ENCODE measurements around the gene FBF1. TPM values are rescaled to one million over a fixed set of nuclear protein-coding genes. Genes with fewer than 3 reads are reported as not detected.
A peak's percentile ranks its signal among the peaks of the same experiment; 100 is the strongest.

Gene FBF1
- total RNA-seq, 2 donors from 2014 or later = 18.9 to 31.3 TPM

DNA sequence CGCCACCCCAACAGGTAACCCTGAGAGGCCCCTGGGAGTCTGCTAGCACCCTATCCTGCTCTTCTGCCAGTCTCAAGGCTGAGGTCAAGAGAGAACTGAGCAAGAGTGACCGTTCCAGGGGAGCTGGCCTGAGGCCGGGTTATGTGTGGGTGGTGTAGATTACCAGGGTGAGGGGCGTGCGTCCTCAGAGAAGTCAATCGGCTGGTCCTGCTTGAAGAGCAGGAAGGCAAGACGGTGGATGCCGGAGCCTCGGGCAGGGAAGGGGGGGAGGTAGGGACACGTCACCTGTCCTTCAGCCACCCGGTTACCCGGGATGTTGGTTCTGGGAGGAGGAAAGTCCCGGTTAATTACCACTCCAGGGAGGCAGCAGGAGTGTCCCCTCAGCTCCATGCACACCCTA is 41.5 kb downstream of the FBF1 start:
- no peak overlapping the region for H3K4me3 ChIP-seq
- peaks cover 9 to 18% of the 10 kb centered on the region in 2 donors for H3K36me3 ChIP-seq
- no peak overlapping the region for H3K27ac ChIP-seq
- TF ChIP-seq POLR2A (IDR thresholded peaks at IDR 0.05) (no peak), POLR2AphosphoS5 (IDR thresholded peaks at IDR 0.05) (no peak)
- TF ChIP-seq, protein P1, sequence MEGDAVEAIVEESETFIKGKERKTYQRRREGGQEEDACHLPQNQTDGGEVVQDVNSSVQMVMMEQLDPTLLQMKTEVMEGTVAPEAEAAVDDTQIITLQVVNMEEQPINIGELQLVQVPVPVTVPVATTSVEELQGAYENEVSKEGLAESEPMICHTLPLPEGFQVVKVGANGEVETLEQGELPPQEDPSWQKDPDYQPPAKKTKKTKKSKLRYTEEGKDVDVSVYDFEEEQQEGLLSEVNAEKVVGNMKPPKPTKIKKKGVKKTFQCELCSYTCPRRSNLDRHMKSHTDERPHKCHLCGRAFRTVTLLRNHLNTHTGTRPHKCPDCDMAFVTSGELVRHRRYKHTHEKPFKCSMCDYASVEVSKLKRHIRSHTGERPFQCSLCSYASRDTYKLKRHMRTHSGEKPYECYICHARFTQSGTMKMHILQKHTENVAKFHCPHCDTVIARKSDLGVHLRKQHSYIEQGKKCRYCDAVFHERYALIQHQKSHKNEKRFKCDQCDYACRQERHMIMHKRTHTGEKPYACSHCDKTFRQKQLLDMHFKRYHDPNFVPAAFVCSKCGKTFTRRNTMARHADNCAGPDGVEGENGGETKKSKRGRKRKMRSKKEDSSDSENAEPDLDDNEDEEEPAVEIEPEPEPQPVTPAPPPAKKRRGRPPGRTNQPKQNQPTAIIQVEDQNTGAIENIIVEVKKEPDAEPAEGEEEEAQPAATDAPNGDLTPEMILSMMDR (IDR thresholded peaks at IDR 0.05) = no peak
- WGBS = 79% methylated on average over 13 of the region's 13 CpGs
- no peak for DNase-seq (ENCODE audit: low spot score)
- H3K27me3 ChIP-seq (replicated peaks; ENCODE audit: insufficient read depth) = no peaks in the 10 kb centered on the region
- H3K9me3 ChIP-seq = no peaks in the 10 kb centered on the region
- intact Hi-C loops (cut with DNase I) = loop anchor here (5.0 kb wide), 1 partner anchor 112 kb away; no protein-coding TSS in a partner anchor
- H3K4me1 ChIP-seq (replicated peaks) = peaks cover 5% of the 10 kb centered on the region

- peaks cover 9 to 18% of the 10 kb centered on the region in 2 donors for H3K36me3 ChIP-seq
- peaks cover 3% of the 10 kb centered on the region for H3K4me1 ChIP-seq (replicated peaks)
Observed at GRCh38 chr17:75898791-75899190, 42.1 kb downstream of the FBF1 start.

GRCh38 chr17:75898065-75898464 is 42.8 kb downstream of the FBF1 start:
- peaks cover 9 to 18% of the 10 kb centered on the region in 2 donors for H3K36me3 ChIP-seq
- WGBS = 80% methylated on average over 8 of the region's 8 CpGs
- no peak for DNase-seq (ENCODE audit: low spot score)
- no peak for TF ChIP-seq POLR2AphosphoS5 (IDR thresholded peaks at IDR 0.05)
- no peak for TF ChIP-seq POLR2A (IDR thresholded peaks at IDR 0.05)
- TF ChIP-seq, protein P1 (IDR thresholded peaks at IDR 0.05) = no peak
- intact Hi-C loops (cut with DNase I) = loop anchor here (5.0 kb wide), 1 partner anchor 111 kb away; no protein-coding TSS in a partner anchor
- H3K4me1 ChIP-seq (replicated peaks) = peaks cover 2% of the 10 kb centered on the region
- H3K9me3 ChIP-seq = no peaks in the 10 kb centered on the region
- no peak overlapping the region for H3K27ac ChIP-seq
- no peak overlapping the region for H3K4me3 ChIP-seq
- no peaks in the 10 kb centered on the region for H3K27me3 ChIP-seq (replicated peaks; ENCODE audit: insufficient read depth)

More at GRCh38 chr17:75898791-75899190, 42.1 kb downstream of the FBF1 start:
- no peaks in the 10 kb centered on the region for H3K27me3 ChIP-seq (replicated peaks; ENCODE audit: insufficient read depth)
- H3K27ac ChIP-seq = no peak overlapping the region
- no peak for DNase-seq (ENCODE audit: low spot score)
- H3K4me3 ChIP-seq = no peak overlapping the region
- H3K9me3 ChIP-seq = no peaks in the 10 kb centered on the region
- WGBS = 90% methylated on average over 15 of the region's 16 CpGs
- TF ChIP-seq POLR2A (IDR thresholded peaks at IDR 0.05) (no peak), POLR2AphosphoS5 (IDR thresholded peaks at IDR 0.05) (no peak)
- TF ChIP-seq, protein P1 (IDR thresholded peaks at IDR 0.05) = no peak
- intact Hi-C loops (cut with DNase I) = loop anchor here (5.0 kb wide), 1 partner anchor 111 kb away; no protein-coding TSS in a partner anchor

GRCh38 chr17:75897160-75898019 is 43.5 kb downstream of the FBF1 start:
- Histone ChIP-seq H3K36me3 (peaks cover 9 to 11% of the 10 kb centered on the region in 2 donors), H3K27ac (peak overlapping the region; percentile 81 to 92), H3K4me1 (replicated peaks) (peaks cover 2% of the 10 kb centered on the region), H3K9me3 (no peaks in the 10 kb centered on the region), H3K27me3 (replicated peaks; ENCODE audit: insufficient read depth) (no peaks in the 10 kb centered on the region), H3K4me3 (peak overlapping the region; percentile 77 to 80)
- WGBS = 53% methylated on average over 36 of the region's 37 CpGs
- intact Hi-C loops (cut with DNase I) = loop anchor here (2.0 to 5.0 kb wide), 2 partner anchors 41 to 110 kb away; no protein-coding TSS in a partner anchor
- DNase-seq (ENCODE audit: low spot score) = no peak
- no peak for TF ChIP-seq POLR2A (IDR thresholded peaks at IDR 0.05)
- TF ChIP-seq POLR2AphosphoS5 (IDR thresholded peaks at IDR 0.05) = no peak
- TF ChIP-seq, protein P1 (IDR thresholded peaks at IDR 0.05) = no peak
